ENCODE results near the gene TMED4.

Gene TMED4

DNA sequence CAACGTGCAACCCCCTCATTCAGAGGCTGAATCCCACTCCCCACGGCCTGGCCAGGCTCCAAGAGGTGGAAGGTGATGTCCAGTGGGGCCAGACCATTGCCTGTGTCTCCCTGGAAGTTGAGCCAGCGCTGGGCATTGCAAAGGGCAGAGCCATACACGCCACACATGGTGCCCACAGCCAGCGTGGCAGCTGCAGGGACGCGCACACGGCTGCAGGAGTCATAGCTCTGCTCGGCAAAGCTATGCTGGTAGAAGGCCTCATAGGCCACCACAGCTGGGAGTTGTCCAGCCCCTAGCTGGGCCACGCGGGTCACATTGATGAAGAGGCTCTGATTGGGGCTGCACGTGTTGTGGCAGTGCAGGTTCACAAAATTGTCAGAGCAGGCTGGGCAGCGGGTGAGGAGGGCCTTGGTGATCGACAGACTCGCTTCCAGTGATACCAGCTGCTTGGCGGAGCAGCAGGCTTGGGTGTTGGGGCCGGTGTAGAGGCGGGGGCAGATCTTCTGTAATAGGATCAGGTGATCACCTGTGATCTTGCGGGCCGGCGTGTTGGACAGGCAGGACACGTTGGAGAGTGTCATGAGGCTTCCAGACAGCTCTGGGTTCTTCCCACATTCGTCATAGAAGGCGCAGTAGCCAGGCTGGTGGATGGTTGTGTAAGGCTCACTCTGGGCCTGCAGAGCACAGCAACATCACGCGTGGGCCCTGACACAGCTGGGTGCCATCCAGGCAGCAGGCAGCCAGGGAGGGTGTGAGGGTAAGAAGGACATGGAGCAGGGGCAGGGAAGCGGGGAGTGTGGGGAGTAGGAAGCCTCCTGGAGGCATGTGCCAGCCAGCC lies 42.1 kb downstream of the TMED4 start:
- FAIRE-seq: no peak

DNA sequence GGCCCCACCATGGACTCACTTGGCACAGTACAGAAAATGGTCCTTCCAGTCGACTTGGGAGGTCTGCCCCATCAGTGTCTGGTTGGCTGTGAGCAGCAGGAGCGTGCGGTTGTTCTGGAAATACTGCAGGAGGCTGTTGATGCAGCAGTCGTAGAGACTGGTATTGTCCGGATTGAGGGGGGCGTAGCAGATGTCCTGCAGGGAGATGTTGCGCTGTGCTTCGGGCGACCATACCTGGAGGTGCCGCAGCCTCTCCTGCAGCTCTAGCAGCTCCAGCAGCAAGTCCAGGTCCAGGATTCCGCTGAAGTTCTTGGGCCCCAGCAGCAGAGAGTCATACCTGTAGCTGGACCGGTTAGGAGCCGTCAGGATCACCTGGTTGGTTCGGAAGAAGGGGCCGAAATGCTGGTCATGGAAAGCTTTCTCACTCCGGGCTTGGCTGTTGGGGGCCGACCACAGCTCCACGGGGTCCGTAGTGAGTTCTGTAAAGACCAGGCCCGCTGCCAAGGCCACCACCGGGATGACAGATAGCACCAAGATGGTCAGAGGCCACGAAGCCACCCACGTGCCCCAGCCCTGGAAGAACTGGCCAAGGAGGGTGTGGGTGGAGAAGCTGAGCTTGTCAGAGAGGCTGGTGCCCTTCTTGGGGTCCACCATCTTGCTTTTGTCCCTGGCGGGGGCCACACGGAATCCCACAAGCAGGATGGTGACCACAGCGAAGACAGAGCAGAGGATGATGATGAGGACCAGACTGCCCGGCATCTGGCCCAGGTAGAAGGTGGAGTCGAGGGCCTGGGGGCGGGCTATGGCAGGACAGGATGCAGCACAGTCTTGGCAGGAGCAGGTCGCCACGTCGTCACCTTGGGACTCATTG lies 43.0 kb downstream of the TMED4 start:
- FAIRE-seq: no peak

DNA sequence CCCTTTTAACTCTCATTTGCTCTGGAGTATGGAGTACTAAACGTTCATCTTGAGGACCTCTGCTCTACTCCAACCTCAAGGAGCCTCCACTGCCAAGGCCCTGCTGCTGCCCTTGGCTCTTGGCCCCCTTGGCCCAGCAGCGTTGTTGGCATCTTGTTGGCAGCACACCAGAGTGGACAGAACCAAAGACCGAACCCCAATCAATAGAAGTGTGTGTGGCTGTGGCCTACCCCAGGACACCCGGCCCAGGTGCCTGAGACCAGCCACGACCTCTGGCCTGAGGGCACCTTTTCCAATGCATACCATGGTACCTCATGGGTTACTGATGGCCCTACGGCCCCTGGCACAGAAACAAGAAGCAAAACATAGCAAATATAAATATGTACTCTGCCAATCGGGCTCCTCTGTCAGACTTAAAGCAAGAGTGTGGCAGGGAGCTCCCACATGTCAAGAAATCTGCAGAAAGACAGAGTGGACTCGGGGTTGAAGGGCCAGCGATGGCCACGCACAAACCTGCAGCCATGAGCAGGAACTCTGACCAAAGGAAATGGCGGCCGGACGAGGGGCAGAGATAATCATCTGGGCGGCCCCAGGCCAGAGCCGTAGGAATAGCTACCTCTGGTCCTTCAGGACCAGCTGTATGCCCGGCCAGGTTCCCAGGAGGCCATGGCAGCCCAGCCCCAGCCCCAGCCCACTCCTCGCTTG lies 43.8 kb downstream of the TMED4 start:
- no peak for FAIRE-seq

DNA sequence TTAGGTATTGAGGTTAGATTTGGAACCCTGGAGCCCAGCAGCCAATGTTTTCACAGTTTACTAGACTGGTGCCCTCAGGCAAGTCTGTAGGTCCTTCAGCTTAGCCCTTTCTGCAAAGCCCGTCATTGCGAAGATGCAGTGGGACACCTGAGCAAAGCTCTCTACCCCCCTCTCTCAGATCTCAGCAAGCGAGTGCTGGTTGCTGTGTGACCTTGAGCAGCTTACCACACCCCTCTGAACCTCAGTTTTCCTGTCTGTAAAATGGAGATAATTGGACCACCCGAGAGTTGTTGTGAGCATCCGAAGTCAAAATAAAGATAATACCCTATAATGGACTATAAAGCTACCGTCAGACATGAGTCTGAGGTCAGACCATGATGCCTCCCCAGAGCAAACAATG lies 44.6 kb downstream of the TMED4 start:
- no peak for FAIRE-seq

DNA sequence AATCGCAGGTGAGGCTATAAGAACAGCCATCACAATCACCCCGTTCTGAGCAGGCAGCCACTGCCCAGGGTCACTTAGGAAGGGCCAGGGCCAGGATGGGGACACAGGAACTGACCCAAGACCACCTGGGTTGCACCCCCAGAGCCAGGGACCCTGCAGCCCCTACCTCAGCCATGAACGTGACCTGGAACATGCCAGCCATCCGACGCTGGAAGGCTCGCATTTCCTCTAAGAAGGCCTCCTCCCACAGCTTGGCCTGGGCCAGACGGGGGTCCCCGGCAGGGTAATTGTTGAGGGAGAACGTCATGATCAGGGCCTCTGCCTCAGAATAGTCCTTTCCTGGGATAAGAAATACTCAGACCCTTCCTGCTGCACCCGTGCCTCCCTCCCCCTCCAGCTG lies 45.9 kb downstream of the TMED4 start:
- FAIRE-seq: no peak

DNA sequence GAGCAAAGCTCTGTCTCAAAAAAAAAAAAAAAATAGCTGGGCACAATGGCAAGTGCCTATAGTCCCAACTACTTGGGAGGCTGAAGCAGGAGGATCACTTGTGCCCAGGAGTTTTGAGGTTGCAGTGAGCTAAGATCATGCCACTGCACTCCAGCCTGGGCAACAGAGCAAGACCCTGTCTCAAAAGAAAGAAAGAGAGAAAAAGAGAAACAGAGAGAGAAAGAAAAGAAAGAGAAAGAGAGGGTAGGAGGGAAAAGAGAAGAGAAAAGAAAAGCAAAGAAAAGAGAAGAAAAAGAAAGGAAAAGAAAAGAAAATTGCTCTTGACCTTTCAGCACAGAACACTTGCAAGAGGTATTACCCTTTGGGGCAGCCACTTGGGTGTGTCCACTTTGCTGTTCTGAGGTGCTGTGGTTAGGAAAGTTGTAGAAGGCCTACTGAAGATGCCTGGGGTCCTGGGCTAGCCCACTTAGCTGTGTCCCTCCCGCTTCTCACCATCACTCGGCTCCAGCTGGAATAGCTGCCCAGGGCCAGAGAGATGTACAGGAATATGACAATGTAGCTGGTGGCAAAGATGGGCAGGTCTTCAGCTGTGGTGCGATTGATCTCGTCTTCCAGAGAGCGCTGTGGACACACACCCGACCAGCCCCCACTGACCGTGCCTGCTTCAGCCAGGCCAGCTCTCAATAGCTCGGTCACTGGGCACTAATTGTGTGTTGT lies 46.5 kb downstream of the TMED4 start:
- FAIRE-seq: no peak

DNA sequence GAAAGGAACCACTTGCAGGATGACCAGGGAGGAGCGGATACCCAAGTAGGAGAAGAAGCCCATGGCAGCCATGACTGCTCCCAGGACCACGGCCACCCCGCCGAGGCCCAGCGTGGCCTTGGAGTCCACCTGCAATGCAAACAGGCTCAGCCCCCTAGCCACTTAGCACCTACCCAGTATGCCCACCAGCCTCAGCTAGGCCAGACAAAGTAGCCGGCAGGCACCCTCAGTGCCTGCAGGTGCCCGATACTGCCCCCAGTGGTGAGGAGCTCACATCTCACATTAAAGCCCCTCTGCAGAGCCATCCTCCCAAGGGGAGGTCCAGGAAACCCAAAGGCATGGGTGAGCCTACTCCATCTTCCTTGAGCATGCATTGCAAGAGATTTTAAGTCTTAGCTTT lies 47.5 kb downstream of the TMED4 start:
- FAIRE-seq: no peak

DNA sequence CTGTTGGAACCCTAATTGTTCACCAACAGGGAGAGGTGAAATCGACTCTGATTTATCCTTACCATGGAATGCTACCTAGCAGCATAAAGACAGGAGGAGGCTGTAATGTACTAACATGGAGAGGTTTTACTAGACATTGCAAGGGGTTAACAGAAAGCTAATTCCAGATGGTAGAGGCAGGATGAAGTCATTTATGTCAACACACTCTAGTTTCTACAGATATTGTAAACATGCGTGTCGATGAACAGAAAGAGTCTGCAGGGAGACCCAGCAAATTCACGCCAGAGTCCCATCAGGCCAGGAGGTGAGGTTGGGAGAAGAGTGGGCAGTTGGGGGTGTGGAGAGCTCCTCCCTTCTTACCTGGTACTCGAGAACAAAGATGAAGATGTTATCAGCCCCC lies 47.9 kb downstream of the TMED4 start:
- FAIRE-seq: no peak

DNA sequence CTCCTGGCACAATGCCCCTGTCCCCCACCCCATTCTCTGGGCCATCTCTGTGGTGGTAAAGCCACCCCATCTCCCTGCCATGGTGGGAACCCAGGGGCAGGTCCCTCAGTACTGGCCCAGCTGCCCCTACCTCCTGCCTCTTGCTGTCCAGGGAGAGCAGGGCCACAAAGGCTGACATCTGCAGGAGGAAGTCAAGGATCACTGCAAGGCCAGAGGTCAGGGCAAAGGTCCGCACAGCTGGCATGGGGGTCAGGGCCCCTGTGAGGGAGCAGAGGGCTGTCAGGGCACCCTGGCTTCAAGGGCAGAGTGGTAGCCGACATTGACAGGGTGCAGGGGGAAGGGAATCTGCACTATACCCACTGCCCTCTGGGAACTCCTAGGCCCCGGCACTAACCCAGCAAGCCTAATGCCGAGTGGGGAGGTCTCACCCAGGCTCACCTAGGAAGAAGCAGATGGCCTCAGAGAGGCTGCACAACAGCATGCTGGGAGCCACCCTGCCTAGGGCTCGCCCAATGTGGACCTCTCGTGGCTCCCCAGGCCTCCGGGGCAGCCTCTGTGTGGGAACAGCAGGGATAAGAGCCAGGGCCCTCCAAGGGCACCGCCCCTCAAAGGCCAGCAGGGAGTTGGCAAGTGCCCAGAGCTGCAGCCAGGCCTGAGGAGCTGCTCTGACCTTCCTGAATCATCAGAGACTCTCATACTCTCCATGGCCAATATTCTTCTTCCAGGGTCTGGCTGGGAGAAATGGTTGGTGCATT lies 48.6 kb downstream of the TMED4 start:
- FAIRE-seq: no peak

DNA sequence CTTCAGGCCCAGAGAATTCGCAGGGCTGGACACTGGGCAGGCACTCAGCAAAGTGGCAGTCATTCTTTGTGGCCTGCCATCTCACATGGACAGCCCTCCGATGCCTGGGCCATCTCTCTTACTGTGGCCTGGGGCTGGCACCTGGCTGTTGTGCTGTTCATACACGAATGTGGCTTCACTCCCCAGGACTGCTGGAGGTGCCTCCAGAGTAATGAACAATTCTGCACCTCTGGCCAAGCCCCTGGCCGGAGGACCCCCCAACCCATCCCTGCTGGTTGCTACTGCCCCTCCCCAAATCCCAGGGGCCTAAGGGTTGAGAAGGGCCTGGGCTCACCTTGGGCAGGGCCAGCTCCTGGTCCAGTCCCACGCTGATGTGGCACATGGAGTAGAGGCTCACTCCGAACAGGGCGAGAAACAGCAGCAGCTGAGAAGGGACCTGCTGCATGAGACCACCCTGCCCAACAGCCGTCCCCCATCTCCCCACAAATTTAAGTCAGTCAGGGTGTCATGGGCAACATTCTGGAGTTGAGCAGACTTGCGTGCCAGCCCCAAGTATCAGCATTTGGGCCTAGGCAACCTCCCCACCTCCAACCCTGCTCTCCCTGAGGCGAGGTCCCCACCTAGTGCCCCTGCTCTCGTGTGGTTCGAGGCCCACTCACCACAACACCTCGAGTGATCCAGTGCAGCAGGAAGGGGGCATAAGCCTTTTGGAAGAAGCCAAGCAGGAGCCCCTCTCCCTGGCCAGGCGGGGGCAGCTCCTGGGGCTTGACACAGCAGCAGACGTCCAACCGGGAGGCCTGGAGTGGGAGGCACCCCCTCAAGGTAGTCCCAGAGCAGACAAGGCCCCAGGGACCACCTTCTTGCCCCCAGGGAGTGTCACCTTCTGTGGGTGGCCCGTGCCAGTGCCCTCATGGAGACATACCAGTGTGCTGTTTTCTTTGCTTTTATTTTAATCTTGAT lies 50.3 kb downstream of the TMED4 start:
- FAIRE-seq: no peak

DNA sequence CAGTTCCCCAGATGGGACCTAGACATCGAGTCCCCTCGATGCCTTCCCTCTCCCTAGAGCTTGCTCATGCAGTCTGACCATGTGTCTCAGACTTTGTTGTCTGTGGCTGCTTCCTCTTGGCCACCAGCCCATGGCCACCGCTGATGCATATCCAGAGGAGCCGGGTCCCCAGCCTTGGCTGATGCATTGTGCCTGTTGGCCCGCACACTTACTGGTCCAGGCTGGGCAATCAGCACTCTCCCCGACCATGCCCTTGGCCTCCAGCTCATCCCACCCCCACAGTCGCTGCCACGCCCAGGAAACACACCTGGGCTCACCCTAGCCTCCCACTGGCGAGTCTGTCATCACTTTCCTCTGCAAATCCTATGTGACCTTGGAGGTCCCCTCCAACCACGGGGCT lies 51.0 kb downstream of the TMED4 start:
- no peak for FAIRE-seq
